ENCODE measurements around the gene SPCS1.
"Not testable (repeated sequence)": the region's sequence is repeated elsewhere in the genome, so short reads cannot be mapped to it uniquely, and the experiment has no call there.

The SPCS1 gene

GRCh38 chr3:52695798-52696671 is 9.9 kb upstream of the SPCS1 start:
- no peak for DNase-seq

GRCh38 chr3:52696830-52697631 is 8.9 kb upstream of the SPCS1 start:
- no peak for DNase-seq

GRCh38 chr3:52697632-52697965 is 8.3 kb upstream of the SPCS1 start:
- DNase-seq, result no peak

GRCh38 chr3:52703341-52703740 is 2.6 kb upstream of the SPCS1 start:
- no peak for DNase-seq

DNA sequence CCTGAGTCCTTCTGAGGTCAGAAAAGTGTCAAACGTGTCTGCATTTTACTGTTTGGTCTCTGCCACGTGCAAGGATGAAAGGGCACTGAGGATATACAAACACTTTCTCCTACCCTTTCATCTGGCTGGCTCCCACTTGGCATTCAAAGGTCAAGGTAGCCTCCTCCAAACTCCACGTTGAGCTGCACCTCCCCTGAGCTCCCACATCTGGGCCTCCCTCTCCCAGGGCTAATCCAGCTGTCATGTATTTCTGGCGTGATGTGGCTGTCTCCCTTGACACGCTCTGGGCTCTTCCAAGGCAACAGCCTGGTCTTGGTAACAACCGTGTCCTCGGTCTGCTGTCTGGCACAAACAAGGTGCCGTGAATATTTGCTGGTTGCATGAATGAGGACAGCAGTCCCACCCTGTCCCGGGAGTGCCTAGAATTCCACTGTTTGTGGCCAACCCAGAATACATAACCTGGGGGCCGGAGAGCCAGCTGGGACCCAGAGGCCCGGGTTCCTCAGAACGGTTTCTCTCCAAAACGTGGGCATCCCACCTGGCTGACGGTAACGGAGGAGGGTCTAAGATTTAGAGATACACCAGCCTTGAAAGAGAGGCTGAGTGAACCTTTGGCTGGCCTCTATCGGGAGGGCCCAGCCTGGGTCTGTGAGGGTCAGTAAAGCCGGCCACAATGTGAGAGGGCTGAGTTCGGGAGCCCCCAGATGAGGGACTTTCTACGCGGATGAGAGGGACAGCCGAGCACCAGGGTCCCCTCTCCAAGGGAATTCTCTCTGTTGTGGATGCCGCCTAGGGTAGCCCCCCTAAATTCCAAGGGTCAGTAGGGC is 1.1 kb upstream of the SPCS1 start:
- DNase-seq, result no peak

DNA sequence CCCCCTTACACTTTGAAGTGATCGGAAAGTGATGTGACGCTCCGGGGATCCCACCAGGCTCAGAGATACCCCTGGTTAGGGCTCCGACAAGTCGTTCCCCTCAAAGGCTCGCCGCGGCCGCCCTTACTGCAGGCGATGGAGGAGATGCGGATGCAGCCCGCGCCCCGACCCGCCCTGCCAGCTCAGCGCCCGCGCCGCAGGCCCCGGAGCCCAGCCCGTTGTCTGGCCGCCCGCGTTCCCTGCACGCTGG is 543 bp upstream of the SPCS1 start:
- no peak for DNase-seq

- no peak for DNase-seq
Observed at GRCh38 chr3:52707585-52707984, 1.7 kb downstream of the SPCS1 start.

GRCh38 chr3:52710512-52710911 is 4.6 kb downstream of the SPCS1 start:
- no peak for DNase-seq

DNA sequence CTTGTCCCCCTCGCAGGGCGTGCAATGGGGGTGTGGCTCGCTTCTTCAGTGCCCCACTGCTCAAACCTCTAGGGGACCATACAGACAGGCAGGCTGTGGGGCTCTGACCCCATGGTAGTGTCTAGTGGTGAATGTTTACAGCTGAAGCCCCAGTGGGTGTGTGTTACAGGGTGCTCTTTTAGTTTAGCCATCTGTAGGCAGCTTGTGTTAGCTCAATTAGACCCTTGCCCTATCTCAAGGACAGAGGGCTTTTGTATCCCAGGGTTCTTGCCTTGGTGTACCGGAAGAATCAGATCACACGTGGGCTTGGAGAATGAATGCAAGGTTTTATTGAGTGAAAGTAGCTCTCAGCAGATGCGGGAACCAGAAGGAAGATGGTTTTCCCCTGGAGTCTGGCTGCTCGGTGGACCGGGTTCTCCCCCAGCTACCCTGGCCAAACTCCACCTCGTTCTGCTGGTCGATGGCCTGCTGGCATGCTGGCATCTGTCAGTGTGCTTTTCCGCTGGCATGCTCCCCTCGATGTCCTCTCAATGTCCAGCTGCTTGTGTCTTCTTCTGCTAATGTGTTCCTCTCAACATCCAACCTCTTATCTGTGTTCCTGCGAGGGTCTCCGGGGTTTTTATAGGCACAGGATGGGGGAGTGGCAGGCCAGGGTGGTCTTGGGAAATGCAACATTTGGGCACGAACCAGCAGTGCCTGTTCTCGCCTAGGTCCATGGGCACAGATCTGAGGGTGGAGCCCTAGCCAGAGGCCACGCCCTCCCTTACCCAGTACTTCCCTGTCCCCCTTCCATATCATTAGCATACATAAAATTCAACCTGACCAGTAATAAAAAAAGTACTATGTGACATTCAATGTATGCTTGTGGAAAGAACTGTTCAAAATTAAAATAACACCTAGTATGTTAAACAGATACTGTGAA is 6.6 kb downstream of the SPCS1 start:
- DNase-seq, result no peak

- no peak for DNase-seq
Observed at GRCh38 chr3:52714335-52715302, 8.7 kb downstream of the SPCS1 start.

DNA sequence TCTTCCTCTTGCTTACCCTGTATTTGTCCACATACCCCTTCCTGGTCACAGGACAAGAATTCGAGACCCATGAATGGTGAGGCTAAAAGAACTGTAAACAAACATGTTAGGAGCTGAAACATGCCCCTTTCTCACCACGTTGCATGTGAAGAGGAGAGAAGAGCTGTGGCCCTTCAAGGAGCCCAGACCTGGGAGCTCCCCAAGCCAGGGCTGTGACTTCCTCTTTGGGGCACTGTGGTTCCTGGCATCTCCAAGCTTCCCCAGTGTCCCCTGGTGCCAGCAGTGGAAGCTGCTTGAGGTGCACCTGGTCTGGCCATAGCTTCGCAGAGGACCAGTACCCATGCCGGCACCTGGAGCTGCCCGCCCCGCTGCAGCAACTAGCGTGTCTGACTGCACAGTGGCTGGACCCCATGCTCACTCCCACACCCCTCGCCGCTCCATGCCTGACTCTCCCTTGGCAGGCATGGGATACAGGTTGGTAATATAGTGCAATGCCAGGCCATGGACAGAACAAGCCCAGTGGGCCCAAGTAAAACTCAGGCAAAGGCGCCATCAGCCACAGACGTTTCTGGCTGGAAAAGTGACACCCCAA is 9.9 kb downstream of the SPCS1 start:
- no peak for DNase-seq

GRCh38 chr3:52719618-52720017 is 13.7 kb downstream of the SPCS1 start:
- DNase-seq, result no peak

- DNase-seq, result no peak
Observed at GRCh38 chr3:52721002-52721729, 15.3 kb downstream of the SPCS1 start.

DNA sequence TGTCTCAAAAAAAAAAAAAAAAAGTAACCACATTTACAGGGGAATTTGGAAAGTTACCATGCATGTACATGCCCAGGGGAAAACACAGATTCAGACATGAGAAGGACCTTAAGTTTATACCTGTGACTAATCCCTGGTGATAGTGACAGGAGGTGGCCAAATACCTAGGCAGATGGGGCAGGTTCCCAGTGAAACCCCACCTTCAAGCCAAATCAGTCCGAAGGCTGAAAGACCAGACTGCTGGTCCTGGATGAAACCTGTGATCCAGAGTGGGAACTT is 15.8 kb downstream of the SPCS1 start:
- no peak for DNase-seq

GRCh38 chr3:52722491-52722890 is 16.6 kb downstream of the SPCS1 start:
- DNase-seq, result no peak

DNA sequence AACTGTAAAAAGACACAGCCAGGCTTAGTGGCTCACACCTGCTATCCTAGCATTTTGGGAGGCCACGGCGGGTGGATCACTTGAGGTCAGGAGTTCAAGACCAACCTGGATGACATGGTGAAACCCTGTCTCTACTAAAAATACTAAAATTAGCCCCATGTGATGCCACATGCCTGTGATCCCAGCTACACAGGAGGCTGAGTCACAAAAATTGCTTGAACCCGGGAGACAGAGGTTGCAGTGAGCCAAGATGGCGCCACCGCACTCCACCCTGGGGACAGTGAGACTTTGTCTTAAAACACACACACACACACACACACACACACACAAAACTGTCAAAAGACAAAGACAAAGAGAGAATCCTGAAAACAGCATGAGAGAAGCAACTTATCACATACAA is 18.0 kb downstream of the SPCS1 start:
- DNase-seq, result no peak

DNA sequence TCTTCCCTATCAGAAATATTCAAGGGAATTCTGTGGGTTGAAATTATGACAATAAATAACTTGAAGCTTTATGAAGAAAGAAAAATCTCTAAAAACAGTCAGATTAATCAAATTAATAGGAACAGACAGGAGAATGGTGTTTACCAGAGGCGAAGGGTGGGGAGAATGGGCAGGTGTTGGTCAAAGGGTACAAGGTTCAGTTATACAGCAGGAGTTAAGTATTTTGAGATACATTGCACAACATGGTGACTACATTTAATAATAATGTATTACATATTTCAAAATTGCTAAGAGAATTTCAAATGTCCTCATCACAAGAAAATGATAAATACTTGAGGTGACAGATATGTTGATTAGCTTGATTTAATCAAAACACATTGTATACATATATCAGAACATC is 18.6 kb downstream of the SPCS1 start:
- DNase-seq, result no peak

GRCh38 chr3:52728753-52729152 is 22.8 kb downstream of the SPCS1 start:
- not testable (repeated sequence) for DNase-seq

- no peak for DNase-seq
Observed at GRCh38 chr3:52730681-52731080, 24.8 kb downstream of the SPCS1 start.

GRCh38 chr3:52731590-52731989 is 25.7 kb downstream of the SPCS1 start:
- DNase-seq, result no peak

Data from NCI-H1436 treated with DMSO at 0.1 percent for 48 hours (cell line).